IMR-90 (cell line): Measurements from ENCODE around the gene PSMD12. TPM values are rescaled to one million over a fixed set of nuclear protein-coding genes. Genes with fewer than 3 reads are reported as not detected.

Experiments used
- ATAC-seq: fragments of 200-7000 bp; cut with Tn5 transposase; 2 replicates; pipeline ENCODE4 v1.9.1; 2020; ENCODE audit warnings: low read depth, mild to moderate bottlenecking, moderate library complexity
- BruUV-seq: library from RNA; stranded (reverse); fragments of 400-500 nt; replicated peaks from 2 replicates; lab custom pipeline; 2021; lab: Mats Ljungman, UMichigan
- CTCF ChIA-PET: fragments of 300-600 bp; formaldehyde crosslinking; extraction: SDS; loops from one replicate; lab custom pipeline; 2021; ENCODE audit warnings: antibody characterized with exemption; lab: Yijun Ruan, JAX
- POLR2A ChIA-PET: fragments of 300-600 bp; sonication (Branson Sonifier 250); formaldehyde crosslinking; loops from one replicate; lab custom pipeline; 2022; ENCODE audit warnings: antibody characterized with exemption; ENCODE audit not compliant: unreplicated experiment; lab: Charles Lee
- DNase-seq: peaks from one replicate; pipeline ENCODE4 v3.0.0; 2013
- H2AFZ ChIP-seq: replicated peaks from 2 replicates; pipeline ENCODE3; 2013; ENCODE audit warnings: low read length, mild to moderate bottlenecking; ENCODE audit not compliant: poor library complexity
- H2AK5ac ChIP-seq: 2 replicates; pipeline ENCODE4 v1.6.1; 2013; ENCODE audit warnings: low read depth, low read length, inconsistent platforms
- H2AK9ac ChIP-seq: replicated peaks from 2 replicates; pipeline ENCODE3; 2013; ENCODE audit warnings: mild to moderate bottlenecking, low read depth, low read length, moderate library complexity; ENCODE audit not compliant: poor library complexity
- H2BK120ac ChIP-seq: 2 replicates; pipeline ENCODE4 v1.6.1; 2013; ENCODE audit warnings: low read depth, low read length, inconsistent platforms
- H2BK15ac ChIP-seq: 3 replicates; pipeline ENCODE4 v1.6.1; 2013; ENCODE audit warnings: low read depth, low read length, inconsistent platforms
- H2BK20ac ChIP-seq: 2 replicates; pipeline ENCODE4 v1.6.1; 2013; ENCODE audit warnings: low read depth, mild to moderate bottlenecking, inconsistent platforms, low read length, moderate library complexity
- H2BK5ac ChIP-seq: 2 replicates; pipeline ENCODE4 v1.6.1; 2013; ENCODE audit warnings: mild to moderate bottlenecking, low read depth, low read length, inconsistent platforms; ENCODE audit not compliant: poor library complexity, severe bottlenecking
- H3K14ac ChIP-seq: replicated peaks from 2 replicates; pipeline ENCODE4 v1.6.1; 2013; ENCODE audit warnings: low read depth, low read length, inconsistent platforms
- H3K18ac ChIP-seq: 2 replicates; pipeline ENCODE4 v1.6.1; 2013; ENCODE audit warnings: low read depth, low read length, control low read depth
- H3K23ac ChIP-seq: 2 replicates; pipeline ENCODE4 v1.6.1; 2013; ENCODE audit warnings: low read depth, low read length, inconsistent platforms
- H3K27ac ChIP-seq: 2 replicates; pipeline ENCODE4 v1.5.1; 2013; ENCODE audit warnings: mild to moderate bottlenecking, control low read depth, low read length; ENCODE audit not compliant: insufficient read depth
- H3K27me3 ChIP-seq: 2 replicates; pipeline ENCODE4 v1.6.1; 2013; ENCODE audit warnings: low read length; ENCODE audit not compliant: control insufficient read depth, insufficient read depth
- H3K36me3 ChIP-seq: 2 replicates; pipeline ENCODE4 v1.6.1; 2013; ENCODE audit warnings: low read length, mixed read lengths; ENCODE audit not compliant: control insufficient read depth, insufficient read depth
- H3K4ac ChIP-seq: 2 replicates; pipeline ENCODE4 v1.6.1; 2013; ENCODE audit warnings: low read depth, low read length, inconsistent platforms
- H3K4me1 ChIP-seq: 2 replicates; pipeline ENCODE4 v1.6.1; 2013; ENCODE audit warnings: low read length, mixed read lengths; ENCODE audit not compliant: control insufficient read depth, insufficient read depth
- H3K4me2 ChIP-seq: 2 replicates; pipeline ENCODE4 v1.6.1; 2013; ENCODE audit warnings: low read depth, mild to moderate bottlenecking, control low read depth, low read length, moderate library complexity
- H3K4me3 ChIP-seq: 2 replicates; pipeline ENCODE4 v1.5.1; 2013; ENCODE audit warnings: low read depth, mild to moderate bottlenecking, control low read depth, low read length, moderate library complexity; ENCODE audit not compliant: insufficient read depth
- H3K56ac ChIP-seq: 2 replicates; pipeline ENCODE4 v1.6.1; 2013; ENCODE audit warnings: low read length, inconsistent platforms; ENCODE audit not compliant: insufficient read depth; ENCODE audit errors: extremely low read depth
- H3K79me1 ChIP-seq, 2 experiments: 2 replicates each; pipeline ENCODE4 v1.6.1; 2013; ENCODE audit warnings: low read length in 2 of 2, inconsistent platforms in 1 of 2, low read depth in 1 of 2
- H3K9ac ChIP-seq: 2 replicates; pipeline ENCODE4 v1.6.1; 2013; ENCODE audit warnings: low read depth, low read length, control low read depth
- H3K9me1 ChIP-seq: 2 replicates; pipeline ENCODE4 v1.6.1; 2013; ENCODE audit warnings: low read length, inconsistent platforms; ENCODE audit not compliant: insufficient read depth
- H3K9me3 ChIP-seq: 2 replicates; pipeline ENCODE4 v1.6.1; 2013; ENCODE audit warnings: low read length; ENCODE audit not compliant: control insufficient read depth, insufficient read depth
- H4K20me1 ChIP-seq: 2 replicates; pipeline ENCODE4 v1.6.1; 2013; ENCODE audit warnings: low read length, inconsistent platforms; ENCODE audit not compliant: insufficient read depth
- H4K5ac ChIP-seq: 2 replicates; pipeline ENCODE4 v1.6.1; 2013; ENCODE audit warnings: mild to moderate bottlenecking, low read depth, low read length, control low read depth
- H4K8ac ChIP-seq, 2 experiments: 2 replicates each; pipeline ENCODE4 v1.6.1; 2013; ENCODE audit warnings: low read depth in 2 of 2, low read length in 2 of 2, control low read depth in 1 of 2, inconsistent platforms in 1 of 2
- H4K91ac ChIP-seq: 2 replicates; pipeline ENCODE4 v1.6.1; 2013; ENCODE audit warnings: low read depth, low read length, inconsistent platforms; ENCODE audit not compliant: insufficient read depth
- BHLHE40 ChIP-seq: fragments of 150-350 bp; IDR thresholded peaks from 2 replicates; pipeline ENCODE4 v1.6.1; 2016; ENCODE audit warnings: mild to moderate bottlenecking, low read depth, low read length
- CEBPB ChIP-seq: IDR thresholded peaks from 2 replicates; pipeline ENCODE4 v1.6.1; 2012; ENCODE audit warnings: low read depth, low read length, improper control_type of control experiment
- CHD1 ChIP-seq: IDR thresholded peaks from 2 replicates; pipeline ENCODE4 v1.6.1; 2012; ENCODE audit warnings: low read depth, low read length, improper control_type of control experiment
- ELK1 ChIP-seq: fragments of 150-350 bp; IDR thresholded peaks from 2 replicates; pipeline ENCODE4 v1.6.1; 2016; ENCODE audit warnings: low read depth, mild to moderate bottlenecking, low read length, moderate library complexity, borderline replicate concordance
- FOS ChIP-seq: fragments of 150-350 bp; IDR thresholded peaks from 2 replicates; pipeline ENCODE4 v1.6.1; 2016; ENCODE audit warnings: low read depth, low read length
- MAFK ChIP-seq: IDR thresholded peaks from 2 replicates; pipeline ENCODE4 v1.6.1; 2012; ENCODE audit warnings: low read depth, low read length, improper control_type of control experiment
- MAZ ChIP-seq: IDR thresholded peaks from 2 replicates; pipeline ENCODE4 v1.6.1; 2012; ENCODE audit warnings: low read depth, mild to moderate bottlenecking, low read length, improper control_type of control experiment, moderate library complexity, borderline replicate concordance
- NFE2L2 ChIP-seq: fragments of 150-350 bp; IDR thresholded peaks from 2 replicates; pipeline ENCODE4 v1.6.1; 2016; ENCODE audit warnings: low read depth, mild to moderate bottlenecking, low read length
- POLR2A ChIP-seq: IDR thresholded peaks from 2 replicates; pipeline ENCODE4 v1.6.1; 2012; ENCODE audit warnings: mild to moderate bottlenecking, low read depth, low read length
- RAD21 ChIP-seq: IDR thresholded peaks from 2 replicates; pipeline ENCODE4 v1.6.1; 2012; ENCODE audit warnings: low read length, improper control_type of control experiment
- RCOR1 ChIP-seq: IDR thresholded peaks from 2 replicates; pipeline ENCODE4 v1.6.1; 2012; ENCODE audit warnings: mild to moderate bottlenecking, low read length, improper control_type of control experiment; ENCODE audit not compliant: insufficient replicate concordance
- RFX5 ChIP-seq: IDR thresholded peaks from 2 replicates; pipeline ENCODE4 v1.8.0; 2012; ENCODE audit warnings: low read depth, mild to moderate bottlenecking, low read length, moderate library complexity
- SMC3 ChIP-seq: fragments of 150-350 bp; IDR thresholded peaks from 2 replicates; pipeline ENCODE4 v1.6.1; 2016; ENCODE audit warnings: low read depth, mild to moderate bottlenecking, antibody characterized with exemption, low read length, moderate library complexity
- whole genome bisulfite sequencing, 2 experiments: methylation state at CpG; one replicate each; pipeline versions ENCODE4 v1.1.5 to v1.1.7; 2013; ENCODE audit warnings: missing lambda C conversion rate in 2 of 2; ENCODE audit not compliant: insufficient read length in 1 of 2; ENCODE audit errors: extremely low coverage in 2 of 2; 5-methylcytosine and 5-hydroxymethylcytosine counted together
- dilution Hi-C: fragments of 300-500 bp; cut with HindIII; formaldehyde crosslinking; loops from one replicate; pipeline ENCODE4 v1.14.3; 2018; ENCODE audit warnings: low sequenced_read_pairs; ENCODE audit not compliant: unreplicated experiment
- in situ Hi-C: fragments of 300-500 bp; cut with MboI; formaldehyde crosslinking; loops from 3 replicates; pipeline ENCODE4 v1.14.3; 2019; ENCODE audit warnings: low sequenced_read_pairs, inconsistent platforms, mixed read lengths
- intact Hi-C: fragments of 100-400 bp; cut with micrococcal nuclease; formaldehyde crosslinking; loops from 2 replicates; pipeline ENCODE4 v1.10.0; 2022
- polyA plus RNA-seq, 3 experiments: library from polyadenylated mRNA; depleted of rRNA; stranded (reverse); fragments of >200 nt; gene quantifications; 2 replicates each; pipeline ENCODE4 v1.2.3, GENCODE V29; 2012; ENCODE audit warnings: low replicate concordance in 1 of 3
- total RNA-seq: library from RNA; depleted of rRNA; stranded (reverse); fragments of >200 nt; gene quantifications from 2 replicates; pipeline ENCODE4 v1.2.3, GENCODE V29; 2012
- TF ChIP-seq, protein P1 (sequence below): fragments of 150-350 bp; IDR thresholded peaks from 2 replicates; pipeline ENCODE4 v1.6.1; 2017; ENCODE audit warnings: mild to moderate bottlenecking, antibody characterized with exemption, low read length, low read depth
- TF ChIP-seq, protein P2 (sequence below): conservative IDR thresholded peaks from 2 replicates; pipeline ENCODE4 v1.5.1; 2012; ENCODE audit warnings: mild to moderate bottlenecking, low read depth, low read length, improper control_type of control experiment

PSMD12 gene
- total and polyA plus RNA-seq, 2 of the 4 experiments (the other 2 are of a cell fraction) = 17.9 to 39.7 TPM

- Histone ChIP-seq H3K27ac (no peak overlapping the region), H3K79me1 (peaks cover 6 to 17% of the 10 kb centered on the region in 2 experiments; a peak in 3 of 4 replicates), H4K91ac (no peak overlapping the region), H4K8ac (no peak overlapping the region), H2BK5ac (no peak overlapping the region), H3K4me3 (no peak overlapping the region), H3K18ac (no peak overlapping the region), H3K56ac (no peak overlapping the region), H3K14ac (no peak overlapping the region), H3K27me3 (no peaks in the 10 kb centered on the region), H2AK9ac (no peak overlapping the region), H3K23ac (no peak overlapping the region), H4K20me1 (no peaks in the 10 kb centered on the region; the same call in 1 of the 2 replicates), H3K9me1 (peaks cover 4% of the 10 kb centered on the region; the same call in 1 of the 2 replicates), H3K4me2 (no peak overlapping the region), H2AFZ (no peak overlapping the region), H3K36me3 (peaks cover 32% of the 10 kb centered on the region), H3K4ac (no peak overlapping the region), H3K4me1 (0 out of 2 replicates have a peak, but pooled peaks cover 2% of the 10 kb centered on the region), H2BK15ac (no peak overlapping the region), H2BK20ac (no peak overlapping the region), H2AK5ac (no peak overlapping the region), H4K5ac (no peak overlapping the region), H2BK120ac (no peak overlapping the region), H3K9me3 (no peaks in the 10 kb centered on the region), H3K9ac (no peak overlapping the region)
- TF ChIP-seq NFE2L2 (no peak), RAD21 (no peak), CHD1 (no peak), MAFK (no peak), RCOR1 (no peak), SMC3 (no peak), BHLHE40 (no peak), MAZ (no peak), FOS (no peak), ELK1 (no peak), RFX5 (no peak), POLR2A (no peak), CEBPB (no peak)
- TF ChIP-seq, protein P1, sequence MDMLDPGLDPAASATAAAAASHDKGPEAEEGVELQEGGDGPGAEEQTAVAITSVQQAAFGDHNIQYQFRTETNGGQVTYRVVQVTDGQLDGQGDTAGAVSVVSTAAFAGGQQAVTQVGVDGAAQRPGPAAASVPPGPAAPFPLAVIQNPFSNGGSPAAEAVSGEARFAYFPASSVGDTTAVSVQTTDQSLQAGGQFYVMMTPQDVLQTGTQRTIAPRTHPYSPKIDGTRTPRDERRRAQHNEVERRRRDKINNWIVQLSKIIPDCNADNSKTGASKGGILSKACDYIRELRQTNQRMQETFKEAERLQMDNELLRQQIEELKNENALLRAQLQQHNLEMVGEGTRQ = no peak
- TF ChIP-seq, protein P2, sequence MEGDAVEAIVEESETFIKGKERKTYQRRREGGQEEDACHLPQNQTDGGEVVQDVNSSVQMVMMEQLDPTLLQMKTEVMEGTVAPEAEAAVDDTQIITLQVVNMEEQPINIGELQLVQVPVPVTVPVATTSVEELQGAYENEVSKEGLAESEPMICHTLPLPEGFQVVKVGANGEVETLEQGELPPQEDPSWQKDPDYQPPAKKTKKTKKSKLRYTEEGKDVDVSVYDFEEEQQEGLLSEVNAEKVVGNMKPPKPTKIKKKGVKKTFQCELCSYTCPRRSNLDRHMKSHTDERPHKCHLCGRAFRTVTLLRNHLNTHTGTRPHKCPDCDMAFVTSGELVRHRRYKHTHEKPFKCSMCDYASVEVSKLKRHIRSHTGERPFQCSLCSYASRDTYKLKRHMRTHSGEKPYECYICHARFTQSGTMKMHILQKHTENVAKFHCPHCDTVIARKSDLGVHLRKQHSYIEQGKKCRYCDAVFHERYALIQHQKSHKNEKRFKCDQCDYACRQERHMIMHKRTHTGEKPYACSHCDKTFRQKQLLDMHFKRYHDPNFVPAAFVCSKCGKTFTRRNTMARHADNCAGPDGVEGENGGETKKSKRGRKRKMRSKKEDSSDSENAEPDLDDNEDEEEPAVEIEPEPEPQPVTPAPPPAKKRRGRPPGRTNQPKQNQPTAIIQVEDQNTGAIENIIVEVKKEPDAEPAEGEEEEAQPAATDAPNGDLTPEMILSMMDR = no peak
- WGBS, 2 experiments = 100% methylated on average over 2 to 3 of the region's 5 CpGs
- ChIA-PET CTCF (no interaction called here), POLR2A (no interaction called here)
- dilution Hi-C loops = no loop called here
- DNase-seq = no peak
- BruUV-seq = no TSS peak
- in situ Hi-C loops = no loop called here
- ATAC-seq = no peak
- intact Hi-C loops = loop anchor here (5.0 kb wide), 1 partner anchor 101 kb away; no protein-coding TSS in a partner anchor
Measured at GRCh38 chr17:67343237-67343636, 23.1 kb downstream of the PSMD12 start.
